SK-N-SH treated with all-trans-retinoic acid at 6 μM for 48 hours (cell line): ENCODE data around the gene GABRA1.

Source experiments
- ATAC-seq: fragments of 200-7000 bp; cut with Tn5 transposase; 3 replicates; pipeline ENCODE4 v1.9.1; 2020; ENCODE audit warnings: mild to moderate bottlenecking, moderate library complexity
- BACH2 ChIP-seq: fragments of 250-450 bp; sonication (Bioruptor Pico); IDR thresholded peaks from 2 replicates; pipeline ENCODE4 v1.9.0; 2021; ENCODE audit warnings: mild to moderate bottlenecking, borderline replicate concordance
- CREB5 ChIP-seq: fragments of 250-450 bp; sonication (Bioruptor Pico); IDR thresholded peaks from 2 replicates; pipeline ENCODE4 v1.5.1; 2020; ENCODE audit warnings: low read depth, mild to moderate bottlenecking, moderate library complexity
- CSDC2 ChIP-seq: fragments of 250-450 bp; sonication (Bioruptor Pico); IDR thresholded peaks from 2 replicates; pipeline ENCODE4 v1.5.0; 2020; ENCODE audit warnings: mild to moderate bottlenecking, moderate library complexity
- CSRNP3 ChIP-seq: fragments of 250-450 bp; sonication (Bioruptor Pico); IDR thresholded peaks from 2 replicates; pipeline ENCODE4 v1.5.1; 2021; ENCODE audit warnings: mild to moderate bottlenecking, moderate library complexity
- ESRRG ChIP-seq: fragments of 250-450 bp; sonication (Bioruptor Pico); IDR thresholded peaks from 2 replicates; pipeline ENCODE4 v1.6.1; 2021; ENCODE audit warnings: mild to moderate bottlenecking
- GLIS3 ChIP-seq: fragments of 250-450 bp; sonication (Bioruptor Pico); IDR thresholded peaks from 2 replicates; pipeline ENCODE4 v1.5.0; 2020; ENCODE audit warnings: mild to moderate bottlenecking, moderate library complexity
- ISL1 ChIP-seq: fragments of 250-450 bp; sonication (Bioruptor Pico); IDR thresholded peaks from 2 replicates; pipeline ENCODE4 v2.1.2; 2022; ENCODE audit warnings: mild to moderate bottlenecking, moderate library complexity
- OSR1 ChIP-seq: fragments of 250-450 bp; sonication (Bioruptor Pico); IDR thresholded peaks from 2 replicates; pipeline ENCODE4 v1.8.0; 2022; ENCODE audit warnings: moderate library complexity, mild to moderate bottlenecking, inconsistent platforms
- PATZ1 ChIP-seq: fragments of 250-450 bp; sonication (Bioruptor Pico); IDR thresholded peaks from 2 replicates; pipeline ENCODE4 v1.8.0; 2020; ENCODE audit warnings: mild to moderate bottlenecking, moderate library complexity, borderline replicate concordance
- POU6F1 ChIP-seq: fragments of 250-450 bp; sonication (Bioruptor Pico); IDR thresholded peaks from 2 replicates; pipeline ENCODE4 v1.8.0; 2021; ENCODE audit warnings: low read depth, mild to moderate bottlenecking, moderate library complexity, borderline replicate concordance
- PPARA ChIP-seq: fragments of 250-450 bp; sonication (Bioruptor Pico); IDR thresholded peaks from 2 replicates; pipeline ENCODE4 v1.5.0; 2020; ENCODE audit warnings: mild to moderate bottlenecking, borderline replicate concordance
- RARB ChIP-seq: fragments of 250-450 bp; sonication (Bioruptor Pico); IDR thresholded peaks from 2 replicates; pipeline ENCODE4 v1.8.0; 2021; ENCODE audit warnings: mild to moderate bottlenecking, moderate library complexity
- TCF4 ChIP-seq: fragments of 250-450 bp; sonication (Bioruptor Pico); IDR thresholded peaks from 2 replicates; pipeline ENCODE4 v1.8.0; 2021; ENCODE audit warnings: mild to moderate bottlenecking, moderate library complexity, borderline replicate concordance
- ZC3H10 ChIP-seq: fragments of 250-450 bp; sonication (Bioruptor Pico); IDR thresholded peaks from 2 replicates; pipeline ENCODE4 v1.5.1; 2021; ENCODE audit warnings: mild to moderate bottlenecking, moderate library complexity
- ZFP30 ChIP-seq: fragments of 450-650 bp; formaldehyde crosslinking; IDR thresholded peaks from 2 replicates; pipeline ENCODE4 v1.5.0; 2022; ENCODE audit warnings: mild to moderate bottlenecking, moderate library complexity
- ZNF70 ChIP-seq: fragments of 450-650 bp; formaldehyde crosslinking; IDR thresholded peaks from 2 replicates; pipeline ENCODE4 v1.5.0; 2020; ENCODE audit warnings: mild to moderate bottlenecking, moderate library complexity
- ZNF8 ChIP-seq: fragments of 450-650 bp; formaldehyde crosslinking; IDR thresholded peaks from 2 replicates; pipeline ENCODE4 v1.5.0; 2020; ENCODE audit warnings: mild to moderate bottlenecking, moderate library complexity

GABRA1 gene

GRCh38 chr5:161857358-161857757 lies 9.4 kb downstream of the GABRA1 start (continued):
- TF ChIP-seq CSRNP3 (no peak), ISL1 (no peak), BACH2 (CRISPR knock-in tag) (no peak), ESRRG (no peak), CREB5 (CRISPR knock-in tag) (no peak)

GRCh38 chr5:161863259-161863658 lies 15.3 kb downstream of the GABRA1 start:
- ATAC-seq: no peak
- TF ChIP-seq GLIS3 (CRISPR knock-in tag): no peak
- TF ChIP-seq ZNF70 (CRISPR knock-in tag): no peak
- TF ChIP-seq ZFP30 (CRISPR knock-in tag): no peak
- TF ChIP-seq TCF4 (CRISPR knock-in tag): no peak
- TF ChIP-seq PPARA (CRISPR knock-in tag): no peak
- no peak for TF ChIP-seq ZC3H10 (CRISPR knock-in tag)
- no peak for TF ChIP-seq POU6F1
- no peak for TF ChIP-seq CREB5 (CRISPR knock-in tag)
- no peak for TF ChIP-seq OSR1 (CRISPR knock-in tag)
- no peak for TF ChIP-seq BACH2 (CRISPR knock-in tag)
- no peak for TF ChIP-seq ZNF8 (CRISPR knock-in tag)
- TF ChIP-seq PATZ1 (CRISPR knock-in tag): no peak
- TF ChIP-seq RARB (CRISPR knock-in tag): no peak
- no peak for TF ChIP-seq CSRNP3

GRCh38 chr5:161863811-161864210 lies 15.9 kb downstream of the GABRA1 start:
- ATAC-seq: no peak
- TF ChIP-seq PPARA (CRISPR knock-in tag): no peak
- TF ChIP-seq ZNF70 (CRISPR knock-in tag): no peak
- TF ChIP-seq CSDC2: no peak
- no peak for TF ChIP-seq CREB5 (CRISPR knock-in tag)
- TF ChIP-seq CSRNP3: no peak
- TF ChIP-seq ESRRG: no peak
- TF ChIP-seq RARB (CRISPR knock-in tag): no peak
- TF ChIP-seq ISL1: no peak
- no peak for TF ChIP-seq BACH2 (CRISPR knock-in tag)
